HG03442 (cell line): ENCODE results near the gene CACNA2D3.

ENCODE experiments used
- ATAC-seq: cut with Tn5 transposase; IDR thresholded peaks from one replicate; pipeline ENCODE4 v1.9.1; 2021; ENCODE audit warnings: mild to moderate bottlenecking, moderate library complexity; ENCODE audit not compliant: unreplicated experiment

CACNA2D3 gene

DNA sequence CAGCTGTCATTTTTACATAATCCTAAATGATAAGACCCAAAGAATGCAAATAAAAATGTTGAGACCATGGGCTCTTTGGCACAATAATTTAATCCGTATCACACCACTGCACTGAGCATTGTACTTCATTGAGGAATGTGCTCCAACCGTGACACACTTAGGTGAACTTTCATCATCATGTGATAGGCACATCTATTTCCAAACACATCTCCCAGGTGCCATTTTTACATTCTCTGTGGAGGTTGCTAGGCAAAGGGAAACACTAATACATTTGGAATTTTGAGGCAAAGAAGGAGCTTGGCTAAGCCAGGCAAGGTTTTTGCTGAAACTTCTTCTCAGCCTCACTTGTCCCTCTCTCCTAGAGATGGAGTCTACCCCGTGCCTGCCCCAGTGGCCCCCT lies 736.8 kb downstream of the CACNA2D3 start:
- ATAC-seq = no peak

DNA sequence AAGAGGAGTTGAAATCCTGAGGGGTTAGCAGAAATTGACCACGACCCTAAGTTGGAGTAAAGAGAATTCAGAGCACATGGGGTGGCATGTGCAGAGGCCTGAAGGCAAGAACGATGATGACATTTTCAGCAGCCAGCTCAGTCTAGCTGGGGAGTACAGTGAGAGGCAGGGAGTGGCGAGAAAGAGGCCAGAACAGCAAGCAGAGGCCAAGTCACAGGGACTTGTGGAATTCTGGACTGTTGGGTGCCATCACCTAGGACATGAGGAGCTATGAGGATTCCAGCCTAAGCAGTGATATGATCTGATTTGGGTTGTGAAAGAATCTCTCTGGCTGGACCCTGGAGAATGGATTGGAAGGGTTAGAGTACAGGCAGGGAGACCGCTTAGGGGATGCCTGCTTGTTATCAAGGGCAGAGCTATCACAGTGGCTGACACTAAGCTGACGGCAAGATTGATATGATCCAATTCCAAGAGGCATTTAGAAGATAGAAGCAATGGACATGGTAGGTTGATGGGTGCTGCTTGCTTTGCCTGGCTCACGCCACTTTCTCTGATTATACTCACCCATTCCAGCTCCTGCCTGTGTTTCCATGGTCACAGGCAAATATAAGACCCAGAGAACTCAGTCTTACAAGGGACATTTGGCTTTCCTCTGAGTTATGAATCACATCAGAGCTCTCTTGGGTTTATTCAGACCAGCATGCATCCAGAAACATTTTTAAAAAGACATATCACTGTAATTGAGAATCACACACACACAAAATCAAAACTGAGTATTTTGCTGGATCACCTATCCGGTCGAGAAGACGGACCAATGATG lies 739.1 kb downstream of the CACNA2D3 start:
- ATAC-seq = no peak

DNA sequence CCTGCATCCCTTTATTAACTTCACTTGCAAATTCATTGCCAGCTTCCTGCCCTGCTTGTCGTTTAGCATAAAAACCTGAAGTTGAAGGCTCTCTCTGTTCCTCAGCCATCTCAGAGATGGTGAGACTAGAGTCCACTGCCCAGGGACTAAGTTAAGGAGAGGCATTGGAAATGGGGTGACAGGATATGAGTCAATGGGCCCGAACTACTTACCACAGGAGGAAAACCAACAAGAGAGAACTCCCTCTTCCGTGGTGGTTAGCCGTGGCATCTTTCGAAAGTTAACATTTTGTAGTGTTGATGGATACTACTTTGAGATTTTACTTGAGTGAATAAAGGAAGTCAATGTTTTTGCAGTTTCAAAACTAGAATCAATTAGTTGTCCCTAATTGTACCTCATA lies 740.2 kb downstream of the CACNA2D3 start:
- ATAC-seq = no peak

DNA sequence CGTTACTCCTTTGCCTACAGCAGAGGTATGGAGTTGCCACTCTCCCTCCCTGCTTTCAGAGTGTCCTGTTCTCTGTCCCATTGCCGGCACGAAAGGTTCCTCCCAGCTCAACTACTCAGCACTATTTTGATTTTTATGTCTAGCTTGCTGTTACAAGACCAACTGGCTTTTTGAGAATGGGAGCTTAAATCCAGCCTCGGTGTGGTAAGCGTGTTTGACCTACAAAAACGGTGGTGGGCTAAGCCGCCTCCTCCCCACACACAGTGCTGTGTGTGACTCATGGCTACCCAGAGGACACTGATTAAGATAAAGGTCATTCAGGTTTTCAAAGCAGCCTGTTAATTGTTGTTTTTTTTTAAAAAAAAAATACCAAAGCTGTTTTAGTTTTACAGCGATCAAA lies 741.0 kb downstream of the CACNA2D3 start:
- ATAC-seq = no peak

DNA sequence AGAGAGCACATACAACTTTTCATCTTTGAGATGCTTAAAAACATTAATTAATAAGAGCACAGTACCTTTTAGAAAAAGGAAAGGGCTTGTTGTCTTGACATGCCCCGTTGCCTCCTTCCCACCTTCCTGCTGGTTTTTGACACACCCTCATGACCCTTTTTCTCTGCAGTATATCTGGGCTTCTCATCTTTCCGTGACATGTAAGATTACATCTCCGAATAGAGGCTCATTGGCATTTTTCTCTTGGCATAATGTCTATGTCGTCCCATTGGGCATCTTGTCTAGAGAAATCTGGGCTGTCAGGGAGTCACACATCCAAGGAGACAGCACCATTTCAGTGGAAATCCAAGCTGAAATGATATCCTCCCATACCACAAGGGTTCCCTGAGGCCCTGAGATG lies 741.4 kb downstream of the CACNA2D3 start:
- no peak for ATAC-seq

DNA sequence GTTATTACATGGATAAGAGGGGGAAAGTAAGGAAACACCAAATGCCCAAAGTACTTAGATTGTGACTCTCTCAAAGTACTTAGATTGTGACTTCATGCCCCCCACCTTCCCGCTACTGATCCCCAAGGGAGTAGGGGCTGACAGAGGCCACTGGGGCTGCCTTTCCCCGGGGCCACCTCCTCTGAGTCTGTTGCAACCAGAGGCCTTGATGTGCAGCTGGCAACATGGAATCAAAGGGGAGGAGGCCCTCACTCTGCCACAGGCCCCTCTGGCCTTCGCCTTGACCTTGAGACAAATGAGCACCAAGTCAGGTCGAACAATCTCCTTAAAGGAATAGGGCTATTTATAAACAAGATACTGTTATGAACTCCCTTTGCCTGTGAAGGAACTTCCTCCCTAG lies 743.0 kb downstream of the CACNA2D3 start:
- ATAC-seq = no peak

DNA sequence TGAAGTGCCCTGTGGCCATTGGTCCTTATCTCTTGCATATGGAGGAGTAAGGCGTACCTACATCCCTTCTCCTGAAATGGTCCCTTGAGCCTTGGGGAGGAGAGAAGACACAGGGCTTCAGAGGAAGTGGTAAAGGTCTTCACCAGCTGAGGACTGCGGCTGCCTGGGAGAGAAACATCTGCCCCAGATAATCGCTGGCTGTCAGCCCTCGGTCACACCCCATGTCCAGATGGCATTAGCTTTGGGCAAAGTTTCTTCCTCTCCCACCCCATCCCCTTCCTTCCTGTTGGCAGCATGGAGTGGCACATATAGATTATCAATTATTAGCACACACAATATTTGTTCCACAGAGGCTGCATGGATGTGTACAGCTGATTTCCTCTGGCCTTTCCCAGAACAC lies 743.9 kb downstream of the CACNA2D3 start:
- no peak for ATAC-seq

DNA sequence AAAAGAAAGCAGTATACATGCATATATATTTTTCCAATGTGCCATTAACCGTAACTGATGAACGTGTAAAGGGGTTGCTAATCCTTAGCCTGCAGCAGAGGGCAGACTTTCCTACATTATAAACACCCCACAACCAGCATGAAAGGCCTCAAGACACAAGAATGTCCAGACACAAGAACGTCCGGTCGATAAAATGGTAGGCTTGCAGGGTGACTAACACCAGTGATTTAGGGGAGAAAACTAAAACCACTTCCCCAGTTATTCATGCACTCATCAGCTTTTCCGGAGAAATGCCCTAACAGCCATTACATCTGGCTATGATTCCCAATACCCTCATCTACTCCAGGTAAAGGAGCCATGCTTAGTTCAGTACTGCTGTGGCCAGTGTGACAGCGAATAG lies 748.1 kb downstream of the CACNA2D3 start:
- no peak for ATAC-seq

DNA sequence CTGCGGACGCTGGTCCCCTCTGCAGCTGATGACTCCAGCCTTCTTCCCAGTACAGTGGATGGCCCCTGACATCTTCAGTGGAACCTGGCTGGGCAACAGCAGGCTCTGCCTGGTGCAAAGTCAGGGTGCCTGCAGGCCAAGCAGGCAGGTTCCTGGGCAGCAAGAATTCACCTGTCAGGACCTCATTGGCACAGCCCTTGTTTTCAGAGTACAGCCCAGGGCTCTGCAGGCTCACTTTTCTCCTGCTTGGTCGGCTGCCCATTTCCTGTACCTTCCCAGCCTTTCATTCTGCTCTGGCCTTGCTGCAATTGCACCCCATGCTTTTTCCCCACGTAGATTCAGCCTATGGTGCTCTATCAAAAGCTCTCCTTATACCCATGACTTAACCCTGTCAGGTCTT lies 749.5 kb downstream of the CACNA2D3 start:
- ATAC-seq = no peak

DNA sequence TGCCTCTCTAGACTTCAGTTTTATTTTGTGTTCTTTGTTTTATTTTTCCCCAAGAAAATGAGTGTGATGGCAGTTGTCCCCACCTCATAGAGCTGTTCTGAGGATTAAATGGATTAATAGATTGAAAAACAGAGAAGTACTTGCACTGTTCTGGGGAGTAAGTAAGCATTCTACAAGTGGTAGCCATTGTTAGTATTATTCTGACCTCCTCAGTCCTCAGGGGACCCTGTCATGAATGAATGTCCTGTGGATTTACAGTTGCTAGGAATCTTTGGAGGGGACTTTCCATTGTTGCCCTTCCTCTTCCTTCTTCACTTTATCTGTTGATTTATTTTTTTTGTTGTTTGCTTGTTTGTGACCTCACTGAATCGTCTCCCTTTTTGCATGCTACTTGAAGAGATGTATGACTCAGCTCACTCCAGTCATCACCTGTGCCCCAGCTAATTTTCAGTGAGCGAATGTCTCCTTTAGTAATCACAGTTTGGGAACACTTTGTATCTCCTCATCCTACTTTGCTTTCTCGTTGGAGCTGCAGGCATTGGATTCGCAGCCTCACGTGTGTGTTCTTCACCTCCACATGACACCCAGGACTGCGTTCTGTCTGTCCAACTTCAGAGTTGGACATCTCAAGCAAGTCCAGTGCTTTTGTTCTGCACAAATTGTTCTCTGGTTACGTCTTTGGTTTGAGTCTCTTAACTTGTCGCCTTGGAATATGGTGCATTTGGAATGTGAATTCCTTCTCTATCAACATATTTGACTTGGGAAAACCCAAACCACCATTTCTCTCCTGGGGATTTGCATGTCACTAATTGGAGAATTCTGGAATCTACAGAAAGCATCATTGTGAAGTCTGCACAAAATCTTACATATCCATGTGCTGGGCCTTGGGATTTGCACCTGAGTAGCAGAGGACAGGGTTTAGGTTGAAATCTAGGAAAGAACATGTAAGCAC lies 751.0 kb downstream of the CACNA2D3 start:
- ATAC-seq = no peak

DNA sequence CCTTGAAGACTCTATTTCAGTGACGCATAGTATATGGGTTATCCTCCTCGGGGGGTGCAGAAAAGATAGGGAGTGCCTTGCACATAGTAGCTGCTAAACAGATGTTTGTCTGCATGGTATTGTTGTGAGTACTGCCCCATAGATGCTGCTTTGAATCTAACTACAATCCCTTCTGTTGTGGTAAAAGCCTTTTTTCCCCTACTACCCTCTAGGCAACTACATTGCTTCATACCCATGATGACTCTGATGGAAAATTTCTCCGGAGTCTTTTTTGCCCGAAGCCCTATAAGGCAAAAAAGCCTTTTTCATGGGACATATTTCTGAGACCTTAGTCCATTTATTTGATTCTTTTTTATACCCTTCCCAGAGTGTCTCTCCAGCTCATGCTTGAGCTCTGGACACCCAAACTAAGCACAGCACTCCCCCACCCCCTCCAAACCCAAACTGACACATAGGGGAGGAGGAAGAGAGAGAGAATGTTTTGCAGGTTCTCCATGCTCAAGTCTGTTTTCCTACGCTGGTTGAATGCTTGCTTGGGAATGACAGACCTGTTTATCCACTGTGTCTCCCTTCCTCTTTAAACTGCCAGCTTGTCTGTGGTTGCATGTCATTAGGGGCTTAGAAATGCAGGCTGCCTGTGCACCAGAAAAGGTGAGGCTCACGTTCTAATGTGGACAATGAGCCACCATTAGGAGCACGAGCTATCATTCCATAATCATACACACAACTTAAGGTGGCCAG lies 752.6 kb downstream of the CACNA2D3 start:
- ATAC-seq = no peak

DNA sequence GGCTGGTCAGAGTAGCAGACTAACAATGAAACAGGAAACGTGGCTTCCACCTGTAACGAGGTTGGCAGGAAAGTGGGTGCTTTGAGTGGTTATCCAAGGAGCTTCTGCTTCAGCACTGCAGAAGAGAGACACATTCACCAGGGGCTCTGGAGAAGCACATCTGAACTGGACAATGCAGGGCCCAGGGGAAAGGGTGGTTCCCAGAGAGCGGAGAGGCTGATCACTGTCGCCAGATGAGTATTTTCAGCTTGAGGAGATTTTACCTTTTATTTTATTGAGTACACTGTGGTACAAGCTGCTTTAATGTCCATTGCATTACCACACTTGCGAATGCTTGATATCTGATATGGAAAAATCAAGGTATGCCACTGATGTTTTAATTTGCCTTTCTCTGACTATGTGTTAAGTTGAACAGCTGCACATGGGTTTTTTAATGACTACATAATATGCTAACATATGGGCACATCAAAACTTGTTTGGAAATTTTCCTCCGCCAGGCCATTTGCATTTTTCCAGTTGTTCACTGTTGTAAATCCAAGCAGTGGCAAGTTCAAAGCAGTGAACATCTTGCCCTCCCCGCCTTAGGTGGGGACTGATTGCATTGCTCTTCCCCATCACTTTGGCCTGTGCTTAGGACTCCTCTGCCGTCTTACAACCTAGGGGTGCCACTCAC lies 753.4 kb downstream of the CACNA2D3 start:
- no peak for ATAC-seq

DNA sequence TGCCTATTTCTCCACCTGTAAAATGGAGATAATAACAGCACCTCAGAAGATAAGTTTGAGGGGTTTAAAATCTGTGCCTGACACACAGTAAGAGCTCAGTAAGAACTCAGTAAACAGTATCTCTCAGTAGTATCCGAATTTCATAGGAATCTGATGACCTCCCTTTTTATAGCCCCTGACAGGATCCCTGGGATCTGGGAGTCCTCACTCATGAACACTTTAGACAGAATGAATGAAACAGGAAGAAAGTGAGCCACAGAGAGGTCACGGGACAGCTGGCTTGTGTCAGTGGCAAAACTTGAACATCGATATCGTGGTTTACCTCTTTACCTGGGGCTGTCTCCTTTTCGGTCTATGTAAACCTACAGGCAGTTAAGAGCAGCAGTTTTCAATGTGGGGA lies 754.3 kb downstream of the CACNA2D3 start:
- ATAC-seq = no peak

DNA sequence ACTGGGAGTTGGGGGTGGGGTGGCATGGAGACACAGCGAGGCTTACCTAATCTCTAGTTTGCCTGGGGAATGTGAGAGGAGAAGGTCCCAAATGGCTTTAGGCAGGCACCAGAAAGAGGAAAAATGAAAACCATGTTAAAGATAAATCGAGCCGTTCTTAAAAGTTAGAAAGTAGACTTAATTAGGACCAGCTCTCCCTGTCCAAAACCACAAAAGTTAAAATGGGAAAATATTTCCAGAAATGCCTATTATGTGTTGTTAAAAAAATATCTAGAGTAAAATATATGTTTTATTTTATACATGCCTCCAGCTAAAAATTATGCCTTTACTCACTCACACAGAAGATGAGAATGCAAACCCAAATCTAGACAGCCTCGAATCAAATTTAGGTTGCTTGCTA lies 755.4 kb downstream of the CACNA2D3 start:
- ATAC-seq = no peak

DNA sequence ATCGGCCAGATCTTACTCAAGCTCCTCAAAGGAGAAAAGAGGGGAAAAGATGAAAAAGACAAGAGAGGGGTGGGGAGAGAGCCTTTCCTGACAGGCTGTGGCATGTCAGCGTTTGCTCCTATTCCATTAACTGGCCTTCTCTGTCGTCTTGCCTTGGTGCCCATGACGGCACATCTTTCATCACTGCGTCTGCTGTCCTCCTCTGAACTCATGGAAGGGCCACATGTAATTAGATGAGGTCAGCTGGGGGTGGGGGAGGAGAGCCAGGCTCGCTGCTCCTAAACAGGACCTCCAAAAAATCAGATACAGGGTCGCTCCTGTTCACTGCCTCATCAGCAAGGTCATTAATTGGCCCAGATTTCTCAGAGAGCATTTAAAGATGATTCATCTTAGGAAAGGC lies 755.8 kb downstream of the CACNA2D3 start:
- ATAC-seq = no peak

DNA sequence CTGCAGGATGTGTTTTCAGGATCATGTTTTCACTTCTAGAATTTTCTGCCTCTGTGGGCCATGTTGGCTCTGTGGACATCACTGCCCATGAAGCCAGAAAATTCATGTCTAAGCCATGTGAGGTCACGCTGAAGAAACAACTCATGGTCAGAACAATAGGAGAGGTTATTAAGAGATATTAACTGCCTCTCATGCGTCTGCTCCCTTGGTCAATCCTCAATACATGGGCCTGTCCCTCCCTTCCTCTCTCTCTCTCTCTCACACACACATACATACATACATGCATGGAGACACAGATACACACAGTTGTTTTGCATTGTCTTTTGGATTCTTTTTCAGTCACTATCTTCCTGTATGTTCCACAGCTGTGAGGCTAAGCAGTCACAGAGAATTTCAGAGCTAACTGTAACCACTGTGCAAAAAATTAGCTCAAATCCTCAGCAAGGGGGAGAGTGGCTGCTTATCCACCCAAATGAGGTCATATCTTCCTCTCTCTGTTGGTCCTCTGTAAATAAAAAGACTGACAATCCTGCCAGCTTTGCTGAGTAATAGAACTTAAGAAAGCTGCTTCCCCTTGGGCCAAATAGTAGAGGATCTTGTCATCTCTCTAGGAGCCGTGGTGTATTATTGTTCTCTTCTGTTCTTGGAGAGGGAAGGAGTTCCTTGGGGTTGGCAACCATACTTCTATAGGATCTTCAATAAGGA lies 759.9 kb downstream of the CACNA2D3 start:
- ATAC-seq = no peak

DNA sequence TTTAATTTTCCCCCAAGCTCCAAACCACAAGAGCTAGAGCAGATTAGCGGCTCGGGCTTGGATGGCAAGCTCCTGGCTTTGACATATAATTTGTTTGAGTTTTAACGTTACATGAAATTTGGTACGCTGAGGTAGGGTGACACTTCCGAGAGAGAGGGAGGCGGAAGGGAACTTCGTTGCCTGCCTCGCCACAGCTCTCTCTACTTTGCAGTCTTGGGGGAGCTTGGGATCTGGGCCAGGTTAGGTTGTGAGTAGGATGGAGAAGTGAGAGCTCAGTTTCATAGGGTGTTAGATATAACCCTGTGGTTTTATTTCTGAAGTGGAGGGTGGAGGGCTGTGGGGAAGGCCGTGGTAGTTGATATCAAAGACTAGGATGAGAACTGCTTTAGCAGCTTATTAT lies 765.8 kb downstream of the CACNA2D3 start:
- ATAC-seq = no peak

DNA sequence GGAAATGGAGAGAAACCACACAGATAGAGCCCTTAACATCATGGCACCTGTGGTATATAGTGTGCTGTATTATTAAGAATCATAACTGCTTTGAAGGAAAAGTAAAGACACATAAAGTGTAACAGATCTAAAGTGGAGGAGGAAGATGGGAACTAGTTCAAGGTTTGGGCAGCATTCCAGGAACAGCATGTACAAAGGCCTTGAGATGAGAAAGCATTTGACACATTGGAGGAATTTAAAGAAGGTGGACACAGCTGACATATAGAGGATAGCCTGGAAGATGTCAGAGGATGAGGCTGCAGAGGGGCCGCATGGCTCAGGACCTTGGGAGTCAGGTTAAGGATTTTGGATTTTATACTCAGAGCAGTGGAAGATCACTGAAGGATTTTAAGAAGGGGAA lies 766.5 kb downstream of the CACNA2D3 start:
- ATAC-seq = no peak

DNA sequence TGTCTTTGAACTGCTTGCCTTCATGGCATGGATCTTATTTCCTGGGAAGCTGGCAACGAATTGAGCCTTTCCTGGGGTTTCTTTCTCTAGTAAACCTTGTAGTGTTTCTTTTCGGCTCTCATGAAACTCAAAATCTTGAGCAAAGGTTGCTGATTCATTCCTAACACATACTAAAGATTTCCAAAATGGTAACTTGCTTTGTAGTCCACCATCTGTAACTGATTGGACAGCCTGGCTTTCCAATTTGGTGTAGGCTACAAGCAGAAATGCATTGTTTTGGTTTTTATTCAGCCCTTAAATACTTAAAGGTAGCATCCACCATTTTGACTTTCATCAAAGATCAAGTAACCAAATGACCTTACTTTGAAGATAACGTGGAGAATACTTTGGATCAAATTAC lies 767.4 kb downstream of the CACNA2D3 start:
- ATAC-seq = no peak

DNA sequence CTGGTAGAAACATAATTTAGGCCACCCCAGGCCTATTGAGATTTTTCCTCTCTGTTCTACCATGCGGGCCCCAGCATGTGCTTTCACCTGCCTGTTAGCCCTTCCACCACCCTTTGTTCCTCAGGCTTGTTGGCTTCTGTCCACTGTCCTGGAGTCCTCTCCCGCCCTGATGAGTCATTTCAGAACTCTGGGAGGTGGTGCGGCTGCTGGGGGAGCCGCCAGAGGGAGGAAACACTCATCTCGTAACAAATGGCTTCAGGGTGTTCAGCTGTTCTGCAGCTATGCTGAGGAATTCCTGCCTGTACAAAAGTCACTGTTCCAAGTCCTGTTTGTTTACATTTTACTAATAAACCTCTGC lies 769.2 kb downstream of the CACNA2D3 start:
- ATAC-seq = no peak
